BLaER1 (cell line): ENCODE measurements around the gene SPINK6.

Experiments
- H3K27ac ChIP-seq: shearing (Covaris generic); formaldehyde crosslinking; 2 replicates; pipeline ENCODE4 v1.8.1; 2022
- H3K27me3 ChIP-seq: shearing (Covaris generic); formaldehyde crosslinking; 2 replicates; pipeline ENCODE4 v1.8.1; 2022
- H3K36me3 ChIP-seq: shearing (Covaris generic); formaldehyde crosslinking; 2 replicates; pipeline ENCODE4 v1.8.1; 2022
- H3K4me1 ChIP-seq: shearing (Covaris generic); formaldehyde crosslinking; 2 replicates; pipeline ENCODE4 v1.8.1; 2022
- H3K4me2 ChIP-seq: shearing (Covaris generic); formaldehyde crosslinking; 2 replicates; pipeline ENCODE4 v1.8.1; 2022
- H3K4me3 ChIP-seq: shearing (Covaris generic); formaldehyde crosslinking; 2 replicates; pipeline ENCODE4 v1.8.1; 2022
- H3K9ac ChIP-seq: shearing (Covaris generic); formaldehyde crosslinking; 2 replicates; pipeline ENCODE4 v1.8.1; 2022
- H3K9me3 ChIP-seq: shearing (Covaris generic); formaldehyde crosslinking; 2 replicates; pipeline ENCODE4 v1.8.1; 2022
- H4K20me1 ChIP-seq: shearing (Covaris generic); formaldehyde crosslinking; 2 replicates; pipeline ENCODE4 v1.8.1; 2022
- Cebpa-rat ChIP-seq: shearing (Covaris generic); IDR thresholded peaks from 2 replicates; pipeline ENCODE4 v1.8.1; 2022

Gene SPINK6

DNA sequence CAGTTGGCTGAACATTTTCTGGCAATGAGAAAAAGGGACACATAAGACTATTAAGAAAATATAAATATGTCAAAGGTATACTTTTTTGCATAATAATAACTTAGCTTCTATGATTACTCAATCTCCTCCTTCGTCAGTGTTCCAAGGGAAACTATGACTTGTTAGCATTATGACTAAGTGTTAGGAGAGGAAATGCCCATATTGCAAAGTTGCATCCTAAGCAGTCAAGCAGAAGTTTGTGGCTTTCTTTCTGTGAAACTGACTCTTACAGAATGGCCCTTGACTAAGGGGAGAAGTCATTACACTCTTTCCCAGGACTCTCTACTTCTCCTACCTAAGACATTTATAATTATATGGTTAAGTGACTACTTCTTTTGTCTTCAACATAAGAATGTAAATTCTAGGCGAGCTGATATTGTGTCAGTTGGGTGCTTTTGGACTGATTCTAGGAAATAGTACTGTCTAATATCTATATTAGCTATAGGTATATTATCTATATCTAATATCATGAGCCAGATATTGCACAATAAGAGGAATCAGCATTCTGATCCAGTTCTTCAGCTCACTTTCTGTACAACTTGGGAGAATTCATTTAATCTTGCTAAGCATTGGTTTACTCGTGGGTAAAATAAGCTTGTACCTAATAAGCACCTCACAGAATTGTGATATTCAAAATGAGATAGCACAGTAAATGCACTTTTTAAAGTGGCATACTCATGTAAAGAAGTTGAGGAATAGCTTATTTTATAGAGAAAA is 16.4 kb upstream of the SPINK6 start:
- Histone ChIP-seq H4K20me1 (no peaks in the 10 kb centered on the region), H3K9me3 (no peaks in the 10 kb centered on the region), H3K4me1 (peaks cover 5% of the 10 kb centered on the region), H3K9ac (no peak overlapping the region), H3K36me3 (no peaks in the 10 kb centered on the region), H3K27ac (no peak overlapping the region), H3K27me3 (no peaks in the 10 kb centered on the region), H3K4me3 (no peak overlapping the region), H3K4me2 (no peak overlapping the region)
- TF ChIP-seq Cebpa-rat: no peak

DNA sequence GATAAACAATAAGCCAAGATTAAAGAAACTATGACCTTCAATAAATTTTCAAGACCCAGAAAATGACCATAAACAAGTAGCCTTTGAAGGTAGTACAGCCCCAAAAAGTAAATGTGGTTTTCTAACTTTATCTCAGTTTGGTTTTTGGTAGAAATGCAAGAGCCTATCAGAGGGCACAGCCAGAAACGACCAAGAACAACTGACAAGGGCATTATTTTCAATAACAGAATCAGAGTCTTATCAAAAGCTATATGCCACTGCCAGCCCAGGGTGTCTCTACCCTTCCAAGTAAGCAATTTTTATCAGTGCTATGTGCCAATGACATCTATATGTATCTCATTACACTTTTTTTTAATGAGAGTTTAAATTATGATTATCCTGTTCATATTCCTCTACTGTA is 11.8 kb upstream of the SPINK6 start:
- Histone ChIP-seq H3K27me3 (no peaks in the 10 kb centered on the region), H3K4me3 (no peak overlapping the region), H3K9ac (no peak overlapping the region), H3K36me3 (no peaks in the 10 kb centered on the region), H3K4me2 (no peak overlapping the region), H3K4me1 (peaks cover 5% of the 10 kb centered on the region), H4K20me1 (no peaks in the 10 kb centered on the region), H3K9me3 (no peaks in the 10 kb centered on the region), H3K27ac (no peak overlapping the region)
- no peak for TF ChIP-seq Cebpa-rat

- H3K4me2 ChIP-seq: no peak overlapping the region
Observed at GRCh38 chr5:148193202-148193601, 9.6 kb upstream of the SPINK6 start.

DNA sequence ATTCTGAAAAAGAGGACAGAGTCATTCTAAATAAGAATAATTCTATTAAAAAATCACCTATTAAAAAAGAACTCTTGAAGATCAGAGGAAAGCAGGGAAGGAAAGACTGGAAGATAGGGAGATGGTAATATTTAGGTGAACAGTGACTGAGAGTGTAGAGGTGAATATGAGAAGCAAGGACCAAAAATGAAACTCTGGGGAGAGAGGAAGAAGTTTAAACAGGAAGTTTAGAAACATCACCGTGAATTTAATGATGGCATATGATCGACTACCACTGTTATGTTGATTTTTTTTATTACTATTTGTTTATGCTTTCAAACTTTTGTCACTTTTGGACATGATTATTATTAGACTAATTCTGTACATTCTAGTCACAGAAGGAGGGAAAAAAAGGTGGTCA is 1.7 kb upstream of the SPINK6 start:
- Histone ChIP-seq H3K27ac (no peak overlapping the region), H3K4me1 (no peaks in the 10 kb centered on the region), H3K4me2 (no peak overlapping the region), H3K27me3 (no peaks in the 10 kb centered on the region), H3K36me3 (no peaks in the 10 kb centered on the region), H3K9ac (no peak overlapping the region), H3K4me3 (no peak overlapping the region), H3K9me3 (no peaks in the 10 kb centered on the region), H4K20me1 (no peaks in the 10 kb centered on the region)
- TF ChIP-seq Cebpa-rat: no peak

More at GRCh38 chr5:148193202-148193601, 9.6 kb upstream of the SPINK6 start:
- no peaks in the 10 kb centered on the region for H3K36me3 ChIP-seq
- no peak overlapping the region for H3K9ac ChIP-seq
- H3K4me3 ChIP-seq: no peak overlapping the region
- H3K9me3 ChIP-seq: no peaks in the 10 kb centered on the region
- H3K27me3 ChIP-seq: no peaks in the 10 kb centered on the region
- no peak for TF ChIP-seq Cebpa-rat
- no peak overlapping the region for H3K27ac ChIP-seq
- H4K20me1 ChIP-seq: no peaks in the 10 kb centered on the region
- H3K4me1 ChIP-seq: peaks cover 5% of the 10 kb centered on the region

DNA sequence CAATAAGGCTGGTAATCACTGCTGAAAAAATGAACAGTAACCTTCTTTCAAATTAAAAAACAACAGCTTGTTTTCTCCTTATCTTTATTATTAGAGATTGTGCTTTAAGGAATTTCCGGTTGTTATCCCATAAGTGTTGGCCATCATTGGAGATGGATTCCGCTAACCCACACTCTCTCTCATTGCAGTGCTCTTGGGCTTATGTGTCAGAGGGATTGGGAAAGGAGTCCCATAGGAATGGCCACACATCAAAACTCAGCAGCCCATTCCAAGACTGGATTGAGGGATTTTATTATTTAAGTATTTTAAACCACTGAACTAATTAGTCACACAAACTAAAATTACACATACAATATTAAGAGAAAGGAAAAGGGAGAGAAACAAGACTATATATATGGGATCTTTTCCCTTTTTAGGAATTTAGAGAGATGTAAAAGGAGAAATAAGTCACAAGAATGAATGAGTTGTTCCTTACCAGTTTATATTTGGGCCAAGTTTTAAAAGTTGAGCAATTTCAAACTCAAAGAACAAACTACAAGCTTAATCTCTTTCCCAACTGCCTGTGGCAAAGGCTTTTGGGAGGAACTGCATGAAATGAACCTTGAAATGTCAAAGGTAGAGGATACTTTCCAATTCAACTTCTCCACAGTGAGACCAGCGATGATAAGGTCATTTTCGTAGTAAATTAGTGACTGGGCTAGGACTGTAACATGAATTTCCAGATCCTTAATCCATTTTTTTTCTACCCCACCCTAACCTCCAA is 2.4 kb downstream of the SPINK6 start:
- Histone ChIP-seq H3K9ac (no peak overlapping the region), H3K36me3 (no peaks in the 10 kb centered on the region), H3K4me1 (no peaks in the 10 kb centered on the region), H3K27me3 (no peaks in the 10 kb centered on the region), H3K9me3 (no peaks in the 10 kb centered on the region), H3K4me3 (no peak overlapping the region), H3K27ac (no peak overlapping the region), H3K4me2 (no peak overlapping the region), H4K20me1 (no peaks in the 10 kb centered on the region)
- TF ChIP-seq Cebpa-rat: no peak

- Histone ChIP-seq H3K4me3 (no peak overlapping the region), H3K36me3 (no peaks in the 10 kb centered on the region), H3K9me3 (no peaks in the 10 kb centered on the region), H4K20me1 (no peaks in the 10 kb centered on the region), H3K4me1 (no peaks in the 10 kb centered on the region), H3K9ac (no peak overlapping the region), H3K27me3 (no peaks in the 10 kb centered on the region), H3K27ac (no peak overlapping the region), H3K4me2 (no peak overlapping the region)
- TF ChIP-seq Cebpa-rat: no peak
Observed at GRCh38 chr5:148205865-148206264, 3.0 kb downstream of the SPINK6 start.

DNA sequence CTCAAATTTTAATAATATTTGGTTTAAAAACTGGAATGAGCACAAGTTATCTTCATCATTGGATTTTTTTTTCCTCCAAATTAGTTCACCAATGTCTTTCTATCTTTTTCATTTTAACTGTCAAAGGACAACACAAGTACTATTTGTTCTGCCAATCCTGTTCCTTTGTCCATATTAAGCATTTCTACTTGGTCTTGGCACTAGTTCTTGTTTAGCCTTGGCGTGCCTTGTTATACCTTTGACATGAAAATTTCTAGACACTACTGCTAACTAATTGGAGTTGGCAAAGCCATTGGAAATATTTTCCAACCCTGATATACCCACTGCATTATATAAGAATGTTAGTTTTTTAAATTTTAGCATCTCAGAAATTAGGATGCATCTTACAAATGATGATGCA is 3.8 kb downstream of the SPINK6 start:
- Histone ChIP-seq H3K36me3 (no peaks in the 10 kb centered on the region), H3K9ac (no peak overlapping the region), H3K27me3 (no peaks in the 10 kb centered on the region), H3K4me2 (no peak overlapping the region), H3K4me3 (no peak overlapping the region), H3K27ac (no peak overlapping the region), H3K4me1 (no peaks in the 10 kb centered on the region), H3K9me3 (no peaks in the 10 kb centered on the region), H4K20me1 (no peaks in the 10 kb centered on the region)
- TF ChIP-seq Cebpa-rat: no peak

- no peaks in the 10 kb centered on the region for H3K9me3 ChIP-seq
- no peak overlapping the region for H3K9ac ChIP-seq
- H3K4me1 ChIP-seq: no peaks in the 10 kb centered on the region
- no peak overlapping the region for H3K27ac ChIP-seq
- H4K20me1 ChIP-seq: no peaks in the 10 kb centered on the region
- no peaks in the 10 kb centered on the region for H3K27me3 ChIP-seq
- H3K36me3 ChIP-seq: no peaks in the 10 kb centered on the region
- H3K4me3 ChIP-seq: no peak overlapping the region
- no peak overlapping the region for H3K4me2 ChIP-seq
- TF ChIP-seq Cebpa-rat: no peak
Observed at GRCh38 chr5:148208226-148208625, 5.4 kb downstream of the SPINK6 start.

- H3K9ac ChIP-seq: no peak overlapping the region
- H3K4me3 ChIP-seq: no peak overlapping the region
- no peaks in the 10 kb centered on the region for H4K20me1 ChIP-seq
- no peaks in the 10 kb centered on the region for H3K27me3 ChIP-seq
- H3K36me3 ChIP-seq: no peaks in the 10 kb centered on the region
- H3K4me2 ChIP-seq: no peak overlapping the region
- TF ChIP-seq Cebpa-rat: no peak
- no peaks in the 10 kb centered on the region for H3K9me3 ChIP-seq
- no peak overlapping the region for H3K27ac ChIP-seq
- H3K4me1 ChIP-seq: no peaks in the 10 kb centered on the region
Observed at GRCh38 chr5:148209151-148209770, 6.4 kb downstream of the SPINK6 start.

DNA sequence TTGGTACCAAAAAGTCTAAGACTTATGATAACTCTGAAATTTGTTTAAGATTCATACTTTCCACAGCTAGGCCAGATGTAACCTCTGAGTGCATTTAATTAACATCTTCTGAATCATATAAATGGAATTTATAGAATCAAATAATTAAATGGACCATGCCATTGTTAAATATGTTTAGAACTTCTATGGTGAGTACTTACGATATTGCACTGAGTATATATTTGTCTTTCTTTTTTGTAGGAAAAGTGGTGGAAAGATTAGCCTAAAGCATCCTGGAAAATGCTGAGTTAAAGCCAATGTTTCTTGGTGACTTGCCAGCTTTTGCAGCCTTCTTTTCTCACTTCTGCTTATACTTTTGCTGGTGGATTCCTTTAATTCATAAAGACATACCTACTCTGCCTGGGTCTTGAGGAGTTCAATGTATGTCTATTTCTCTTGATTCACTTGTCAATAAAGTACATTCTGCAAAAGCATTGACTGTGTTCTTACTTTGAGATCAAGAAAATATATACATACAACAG is 11.9 kb downstream of the SPINK6 start:
- no peak overlapping the region for H3K27ac ChIP-seq
- no peak overlapping the region for H3K4me3 ChIP-seq
- no peaks in the 10 kb centered on the region for H4K20me1 ChIP-seq
- TF ChIP-seq Cebpa-rat: no peak
- H3K4me1 ChIP-seq: no peaks in the 10 kb centered on the region
- no peak overlapping the region for H3K4me2 ChIP-seq
- H3K9me3 ChIP-seq: no peaks in the 10 kb centered on the region
- H3K27me3 ChIP-seq: no peaks in the 10 kb centered on the region
- H3K36me3 ChIP-seq: no peaks in the 10 kb centered on the region
- no peak overlapping the region for H3K9ac ChIP-seq
